ENCODE measurements around the gene PTP4A2.
"Not testable (repeated sequence)": the region's sequence is repeated elsewhere in the genome, so short reads cannot be mapped to it uniquely, and the experiment has no call there.

Gene PTP4A2

DNA sequence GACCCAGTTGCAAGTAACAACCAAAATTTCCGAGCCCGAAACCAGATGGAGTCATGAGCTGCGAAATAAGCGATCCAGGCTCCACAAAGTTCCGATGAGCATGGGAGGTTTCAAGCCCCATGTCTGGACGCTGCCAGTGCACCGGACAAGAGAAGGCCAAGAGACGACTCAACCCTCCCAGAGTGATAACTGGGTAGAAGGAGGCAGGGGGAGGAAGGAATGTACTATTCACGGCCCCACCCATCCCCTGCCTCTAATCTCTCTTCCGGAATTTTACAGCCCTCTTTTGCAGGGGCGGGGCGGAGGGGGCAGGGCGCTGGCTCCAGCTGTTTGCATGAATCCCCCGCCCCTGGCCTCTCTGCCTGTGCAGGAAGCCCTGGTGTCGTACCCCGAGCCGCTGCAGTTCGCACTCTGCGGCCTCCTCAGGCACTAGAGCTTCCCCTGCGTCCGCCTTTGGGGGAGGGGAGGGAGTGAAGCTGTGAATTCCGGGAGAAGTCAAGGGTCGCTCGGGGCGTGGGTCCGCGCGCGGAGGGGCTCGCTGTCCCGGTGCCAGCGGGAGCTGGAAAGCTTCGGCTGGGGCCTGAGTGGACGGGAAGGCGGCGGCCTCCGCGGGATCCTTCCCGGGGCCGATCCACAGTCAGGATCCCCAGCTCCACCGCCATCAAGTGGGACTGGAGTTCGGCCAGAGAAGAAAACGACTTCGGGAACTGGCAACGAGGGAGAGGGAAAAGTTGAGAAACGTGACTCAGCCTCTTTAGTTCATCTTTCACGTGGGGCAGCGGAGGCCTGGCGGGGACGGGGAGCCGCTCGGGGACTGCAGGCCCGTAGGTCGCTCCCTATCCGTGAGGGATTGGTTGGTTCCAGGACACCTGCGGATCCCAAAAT is 6.3 kb upstream of the PTP4A2 start:
- no peaks in the 10 kb centered on the region for H3K9me3 ChIP-seq (ENCODE audit: control insufficient read depth, low read length)
- peak overlapping the region; percentile 97 for H3K9ac ChIP-seq (ENCODE audit: low read length)
- no peaks in the 10 kb centered on the region for H3K36me3 ChIP-seq (ENCODE audit: control insufficient read depth, insufficient read depth, low read length, severe bottlenecking)
- no peaks in the 10 kb centered on the region for H3K27me3 ChIP-seq (replicated peaks; ENCODE audit: control insufficient read depth, insufficient read depth, low read length)
- H3K4me1 ChIP-seq (ENCODE audit: control insufficient read depth, insufficient read depth, low read length) = peaks cover 47% of the 10 kb centered on the region
- H3K4me3 ChIP-seq (ENCODE audit: low read length) = peak overlapping the region; percentile 76
- DNase-seq (ENCODE audit: low read depth) = peak; percentile 92

DNA sequence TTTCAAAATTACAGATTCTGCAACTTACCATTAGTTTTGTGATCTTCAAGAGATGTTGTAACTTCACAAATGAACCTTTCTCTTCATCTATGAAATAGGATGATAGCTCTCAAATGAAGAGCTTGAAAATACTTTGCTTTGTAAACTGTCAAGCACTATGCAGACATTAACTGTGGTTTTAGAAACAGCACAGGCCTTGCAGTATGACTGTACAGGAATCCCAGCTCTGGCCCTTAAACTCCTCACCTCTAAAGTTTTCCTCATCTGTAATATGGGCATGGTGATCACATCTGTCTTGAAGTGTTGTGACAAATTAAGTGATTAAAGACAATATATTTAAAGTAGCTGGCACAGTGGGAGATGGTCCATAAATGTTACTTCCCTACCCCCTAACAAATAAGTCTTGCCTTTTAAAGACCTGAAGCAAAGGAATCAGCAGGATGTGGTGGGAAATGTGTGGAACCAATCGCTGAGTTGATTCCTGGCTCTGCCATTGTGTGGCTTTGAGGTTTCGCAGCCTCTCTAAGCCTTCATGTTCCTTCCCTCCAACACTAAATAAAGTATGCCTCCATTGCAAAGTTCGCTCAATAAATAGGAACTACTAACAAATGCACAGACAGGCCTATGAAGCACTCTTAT is 5.5 kb upstream of the PTP4A2 start:
- no peak for DNase-seq (ENCODE audit: low read depth)
- Histone ChIP-seq H3K4me1 (ENCODE audit: control insufficient read depth, insufficient read depth, low read length) (peaks cover 54% of the 10 kb centered on the region), H3K9ac (ENCODE audit: low read length) (peak overlapping the region; percentile 97), H3K27me3 (replicated peaks; ENCODE audit: control insufficient read depth, insufficient read depth, low read length) (no peaks in the 10 kb centered on the region), H3K9me3 (ENCODE audit: control insufficient read depth, low read length) (no peaks in the 10 kb centered on the region), H3K4me3 (ENCODE audit: low read length) (peak overlapping the region; percentile 76), H3K36me3 (ENCODE audit: control insufficient read depth, insufficient read depth, low read length, severe bottlenecking) (no peaks in the 10 kb centered on the region)

DNA sequence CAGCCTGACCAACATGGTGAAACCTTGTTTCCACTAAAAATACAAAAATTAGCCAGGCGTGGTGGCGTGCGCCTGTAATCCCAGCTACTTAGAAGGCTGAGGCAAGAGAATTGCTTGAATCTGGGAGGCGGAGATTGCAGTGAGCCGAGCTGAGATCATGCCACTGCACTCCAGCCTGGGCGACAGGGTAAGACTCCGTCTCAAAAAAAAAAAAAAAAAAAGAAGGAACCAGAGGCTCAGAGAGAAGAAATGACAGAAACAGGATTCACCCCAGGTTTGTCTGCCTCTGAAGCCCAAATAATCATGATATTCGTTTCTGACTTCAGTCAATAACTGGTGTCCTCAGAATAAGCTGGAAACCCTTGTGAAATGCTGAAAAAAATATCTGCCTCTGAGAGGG is 3.9 kb upstream of the PTP4A2 start:
- H3K9me3 ChIP-seq (ENCODE audit: control insufficient read depth, low read length); H3K36me3 ChIP-seq (ENCODE audit: control insufficient read depth, insufficient read depth, low read length, severe bottlenecking); DNase-seq (ENCODE audit: low read depth); H3K4me3 ChIP-seq (ENCODE audit: low read length); H3K27me3 ChIP-seq (replicated peaks; ENCODE audit: control insufficient read depth, insufficient read depth, low read length): not testable (repeated sequence)
- Histone ChIP-seq H3K9ac (ENCODE audit: low read length) (peak overlapping the region; percentile 17), H3K4me1 (ENCODE audit: control insufficient read depth, insufficient read depth, low read length) (peaks cover 56% of the 10 kb centered on the region)

DNA sequence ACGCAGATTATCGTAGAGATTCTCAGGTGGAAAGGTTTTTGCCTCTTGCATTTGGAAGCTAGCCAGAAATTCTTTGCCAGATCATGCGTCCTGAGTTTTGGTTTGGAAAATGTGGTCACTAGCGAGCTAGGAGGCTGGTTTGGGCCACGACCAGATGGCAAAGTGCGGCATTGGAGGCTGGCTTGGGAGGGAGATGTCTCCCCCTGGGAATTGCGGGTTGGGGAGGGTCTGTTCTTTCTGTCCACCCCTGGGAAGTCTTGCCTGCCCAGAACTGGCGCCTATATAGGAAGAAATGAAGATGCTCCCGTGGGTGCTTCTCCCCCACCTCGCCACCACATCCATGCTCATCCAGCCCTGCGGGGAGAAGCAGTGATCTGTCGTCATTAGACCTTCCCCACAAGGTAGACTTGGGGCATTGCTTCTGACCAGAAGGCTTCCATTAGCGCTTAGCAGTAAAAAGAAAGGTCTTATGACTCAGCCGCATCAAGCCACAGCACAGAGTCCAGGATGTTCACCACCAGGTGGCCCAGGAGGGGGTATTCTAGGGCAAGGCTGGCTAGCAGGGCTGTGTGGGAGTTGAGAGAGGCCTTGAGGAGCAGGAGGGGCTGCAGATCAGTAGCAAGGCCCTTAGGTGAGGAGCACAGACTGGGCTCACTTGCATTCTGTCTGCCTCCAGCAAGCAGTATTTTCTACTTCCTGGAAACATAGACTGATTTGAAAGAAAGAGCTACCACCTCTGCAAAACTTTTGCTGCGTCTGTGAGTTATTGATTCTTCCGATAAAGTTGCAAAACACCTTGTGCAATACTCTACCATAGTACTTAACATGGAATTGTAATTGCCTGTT is 1.5 kb upstream of the PTP4A2 start:
- Histone ChIP-seq H3K36me3 (ENCODE audit: control insufficient read depth, insufficient read depth, low read length, severe bottlenecking) (no peaks in the 10 kb centered on the region), H3K9me3 (ENCODE audit: control insufficient read depth, low read length) (no peaks in the 10 kb centered on the region), H3K4me3 (ENCODE audit: low read length) (peak overlapping the region; percentile 11), H3K4me1 (ENCODE audit: control insufficient read depth, insufficient read depth, low read length) (peaks cover 61% of the 10 kb centered on the region), H3K9ac (ENCODE audit: low read length) (peak overlapping the region; percentile 69), H3K27me3 (replicated peaks; ENCODE audit: control insufficient read depth, insufficient read depth, low read length) (no peaks in the 10 kb centered on the region)
- DNase-seq (ENCODE audit: low read depth) = peak; percentile 80

DNA sequence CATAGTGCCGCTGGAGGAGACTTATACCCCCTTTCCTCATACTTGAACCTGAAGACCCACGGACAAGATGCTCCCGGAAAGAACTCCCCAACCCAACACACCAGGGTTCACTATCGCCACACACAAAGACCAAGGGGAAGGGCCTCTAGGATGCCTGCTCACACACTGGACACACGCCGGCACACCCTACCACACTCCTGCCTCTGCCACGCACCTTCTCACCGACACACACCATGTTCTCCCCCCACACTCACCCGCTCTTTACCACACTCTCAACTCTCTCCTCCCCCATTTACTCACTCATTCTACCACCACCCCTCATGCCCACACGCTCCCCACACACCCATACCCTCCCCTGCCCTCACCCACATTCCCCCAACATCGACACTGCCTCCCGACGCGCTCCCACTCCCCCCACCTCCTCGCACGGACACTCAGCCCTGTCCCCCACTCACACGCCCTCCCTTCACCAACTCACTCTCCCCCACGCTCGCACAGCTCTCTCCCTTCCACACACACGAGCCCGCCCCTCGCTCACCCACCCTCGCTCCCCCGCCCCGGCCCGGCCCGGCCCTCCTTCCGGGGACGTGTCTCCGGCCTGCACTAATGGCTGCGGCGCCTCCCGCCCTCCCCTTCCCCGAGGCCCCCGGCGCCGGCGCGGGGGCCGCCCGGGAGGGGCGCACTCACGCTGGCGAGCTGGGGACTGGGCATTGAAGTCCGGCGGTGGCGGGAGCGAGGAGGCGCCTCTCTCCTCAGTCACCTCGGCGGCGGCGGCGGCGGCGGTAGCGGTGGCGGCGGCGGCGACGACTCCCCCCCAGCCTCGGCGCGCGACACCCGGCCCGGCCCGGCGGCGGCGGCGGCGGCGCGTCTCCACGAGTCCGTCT is 626 bp downstream of the PTP4A2 start:
- peak; percentile 92 for DNase-seq (ENCODE audit: low read depth)
- Histone ChIP-seq H3K4me3 (ENCODE audit: low read length) (peak overlapping the region; percentile 100), H3K9ac (ENCODE audit: low read length) (peak overlapping the region; percentile 99), H3K9me3 (ENCODE audit: control insufficient read depth, low read length) (no peaks in the 10 kb centered on the region), H3K36me3 (ENCODE audit: control insufficient read depth, insufficient read depth, low read length, severe bottlenecking) (no peaks in the 10 kb centered on the region), H3K27me3 (replicated peaks; ENCODE audit: control insufficient read depth, insufficient read depth, low read length) (no peaks in the 10 kb centered on the region), H3K4me1 (ENCODE audit: control insufficient read depth, insufficient read depth, low read length) (peaks cover 64% of the 10 kb centered on the region)

DNA sequence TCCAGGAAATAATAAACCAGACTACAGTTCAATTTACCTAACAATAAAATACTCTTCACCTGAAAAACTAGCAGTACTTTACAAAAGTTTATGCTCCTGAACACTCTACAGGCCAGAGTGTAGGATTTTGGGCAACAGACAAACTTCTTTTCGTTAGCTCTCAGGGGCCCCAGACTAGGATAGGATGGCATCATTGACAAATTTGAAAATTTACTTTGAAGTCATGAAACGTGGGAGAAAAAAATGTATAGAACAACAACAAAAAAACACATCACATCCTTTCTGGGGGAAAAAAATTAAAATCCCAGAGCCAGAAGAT is 1.2 kb downstream of the PTP4A2 start:
- Histone ChIP-seq H3K9ac (ENCODE audit: low read length) (peak overlapping the region; percentile 99), H3K9me3 (ENCODE audit: control insufficient read depth, low read length) (no peaks in the 10 kb centered on the region), H3K4me3 (ENCODE audit: low read length) (peak overlapping the region; percentile 100), H3K36me3 (ENCODE audit: control insufficient read depth, insufficient read depth, low read length, severe bottlenecking) (no peaks in the 10 kb centered on the region), H3K4me1 (ENCODE audit: control insufficient read depth, insufficient read depth, low read length) (peaks cover 65% of the 10 kb centered on the region), H3K27me3 (replicated peaks; ENCODE audit: control insufficient read depth, insufficient read depth, low read length) (no peaks in the 10 kb centered on the region)
- DNase-seq (ENCODE audit: low read depth) = no peak

DNA sequence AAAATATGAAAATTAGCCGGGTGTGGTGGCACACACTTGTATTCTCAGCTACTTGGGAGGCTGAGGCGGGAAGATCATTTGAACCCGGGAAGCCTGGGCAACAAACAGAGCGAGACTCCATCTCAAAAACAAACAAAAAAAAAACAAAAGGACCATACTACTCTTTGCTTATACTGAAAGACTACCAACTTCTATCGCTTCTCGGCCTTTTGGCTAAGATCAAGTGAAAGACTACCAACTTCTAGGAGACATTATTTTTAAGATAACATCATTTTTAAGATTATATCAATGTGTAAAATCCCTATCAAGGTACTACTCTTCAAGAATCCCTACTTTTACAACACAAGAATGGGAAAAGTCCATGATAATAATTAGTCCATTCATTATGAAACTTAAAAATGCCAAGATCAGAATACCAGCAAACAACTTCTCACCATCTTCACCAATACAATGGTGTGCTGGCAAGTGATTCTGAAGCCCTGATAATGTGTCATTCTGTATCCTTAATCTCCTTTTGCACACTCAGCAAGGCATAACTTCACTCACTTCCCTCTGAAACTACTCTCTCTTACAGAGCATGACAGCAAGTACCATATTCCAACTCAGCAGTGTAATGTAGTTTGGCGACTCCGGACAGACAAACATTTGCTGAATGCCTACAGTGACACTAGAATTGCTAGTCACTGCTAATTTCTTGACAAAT is 1.7 kb downstream of the PTP4A2 start:
- peak overlapping the region; percentile 100 for H3K4me3 ChIP-seq (ENCODE audit: low read length)
- H3K36me3 ChIP-seq (ENCODE audit: control insufficient read depth, insufficient read depth, low read length, severe bottlenecking) = no peaks in the 10 kb centered on the region
- H3K4me1 ChIP-seq (ENCODE audit: control insufficient read depth, insufficient read depth, low read length) = peaks cover 70% of the 10 kb centered on the region
- H3K27me3 ChIP-seq (replicated peaks; ENCODE audit: control insufficient read depth, insufficient read depth, low read length) = no peaks in the 10 kb centered on the region
- peak overlapping the region; percentile 99 for H3K9ac ChIP-seq (ENCODE audit: low read length)
- peak; percentile 52 for DNase-seq (ENCODE audit: low read depth)
- no peaks in the 10 kb centered on the region for H3K9me3 ChIP-seq (ENCODE audit: control insufficient read depth, low read length)

DNA sequence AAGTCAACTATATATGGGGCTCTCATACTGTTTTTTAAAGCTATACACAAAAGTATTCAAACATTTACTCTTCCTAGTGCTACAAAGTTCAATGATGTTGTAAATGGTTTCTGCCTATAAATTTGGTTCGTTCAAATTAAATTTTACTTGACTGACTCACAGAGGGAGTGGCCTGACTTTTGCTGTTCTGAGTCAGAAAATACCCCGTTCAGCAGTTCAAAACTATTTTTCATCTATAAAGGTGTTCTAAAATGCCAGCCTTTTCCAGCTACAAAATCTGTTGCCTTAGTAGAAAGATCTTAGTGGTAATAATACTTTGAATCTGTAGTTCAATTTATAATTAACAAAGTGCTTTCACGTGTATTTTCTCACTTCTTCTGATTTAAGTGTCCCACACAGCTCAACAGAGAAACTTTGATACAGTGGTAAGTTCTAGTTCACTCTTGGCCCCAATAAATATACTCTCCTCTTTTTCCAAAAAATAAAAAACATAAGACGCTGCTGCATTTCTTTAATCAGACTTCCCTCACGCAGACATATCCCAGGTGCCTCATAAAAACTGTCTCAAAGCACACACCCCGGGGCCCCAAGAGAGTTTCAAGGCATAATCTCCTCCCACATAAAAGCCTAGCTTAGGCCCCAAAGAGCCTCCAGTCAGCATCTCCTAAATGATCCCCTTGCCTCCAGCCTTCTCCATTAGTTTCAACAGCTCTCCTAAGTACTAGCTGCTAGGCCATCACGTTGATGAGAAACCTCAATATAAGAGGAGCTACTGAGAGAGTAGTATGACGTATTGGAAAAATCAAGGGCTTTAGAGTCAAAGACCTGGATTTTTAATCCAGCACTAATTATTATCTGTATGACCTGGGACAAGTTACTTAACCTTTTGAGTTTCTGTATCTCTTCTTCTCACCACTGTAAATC is 3.2 kb downstream of the PTP4A2 start:
- H3K9me3 ChIP-seq (ENCODE audit: control insufficient read depth, low read length) = no peaks in the 10 kb centered on the region
- no peaks in the 10 kb centered on the region for H3K36me3 ChIP-seq (ENCODE audit: control insufficient read depth, insufficient read depth, low read length, severe bottlenecking)
- peaks cover 79% of the 10 kb centered on the region for H3K4me1 ChIP-seq (ENCODE audit: control insufficient read depth, insufficient read depth, low read length)
- peak overlapping the region; percentile 100 for H3K4me3 ChIP-seq (ENCODE audit: low read length)
- DNase-seq (ENCODE audit: low read depth) = peak; percentile 81
- no peaks in the 10 kb centered on the region for H3K27me3 ChIP-seq (replicated peaks; ENCODE audit: control insufficient read depth, insufficient read depth, low read length)
- peak overlapping the region; percentile 99 for H3K9ac ChIP-seq (ENCODE audit: low read length)

DNA sequence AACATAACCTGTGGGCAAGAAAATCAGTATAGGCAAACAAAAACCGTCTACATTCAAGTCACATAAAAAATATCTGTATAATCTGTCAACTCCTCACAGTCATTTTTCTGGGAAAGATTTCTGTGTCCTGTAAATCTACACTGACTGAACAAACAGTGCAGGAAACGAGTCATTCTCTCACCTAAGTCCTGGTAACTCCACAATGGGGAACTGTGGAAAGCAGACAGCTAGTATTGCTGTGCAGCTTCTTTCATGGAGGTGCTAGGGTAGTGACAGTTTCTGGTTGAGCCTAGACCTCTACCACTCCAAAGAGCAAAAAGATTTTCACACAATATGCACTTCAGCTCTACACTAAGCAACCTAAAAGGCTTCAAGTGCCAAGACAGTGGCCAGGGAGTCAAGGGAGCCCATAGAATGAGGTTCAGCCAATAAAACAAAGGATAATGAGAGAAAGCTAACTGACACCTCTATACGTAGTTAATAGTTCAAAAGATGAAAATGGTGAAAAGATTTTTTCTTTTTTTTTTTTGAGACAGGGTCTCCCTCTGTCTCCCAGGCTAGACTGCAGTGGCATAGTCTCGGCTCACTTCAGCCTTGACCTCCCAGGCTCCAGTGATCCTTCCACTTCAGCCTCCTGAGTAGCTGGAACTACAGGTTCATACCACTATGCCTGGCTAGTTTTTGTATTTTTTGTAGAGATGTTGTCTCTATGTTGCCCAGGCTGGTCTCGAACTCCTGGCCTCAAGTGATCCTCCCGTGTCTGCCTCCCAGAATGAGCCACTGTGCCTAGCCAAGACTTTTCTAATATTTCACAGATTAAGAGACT is 5.5 kb downstream of the PTP4A2 start:
- peak overlapping the region; percentile 27 for H3K9ac ChIP-seq (ENCODE audit: low read length)
- no peaks in the 10 kb centered on the region for H3K36me3 ChIP-seq (ENCODE audit: control insufficient read depth, insufficient read depth, low read length, severe bottlenecking)
- H3K4me3 ChIP-seq (ENCODE audit: low read length) = peak overlapping the region; percentile 23
- H3K4me1 ChIP-seq (ENCODE audit: control insufficient read depth, insufficient read depth, low read length) = peaks cover 79% of the 10 kb centered on the region
- no peaks in the 10 kb centered on the region for H3K9me3 ChIP-seq (ENCODE audit: control insufficient read depth, low read length)
- no peak for DNase-seq (ENCODE audit: low read depth)
- no peaks in the 10 kb centered on the region for H3K27me3 ChIP-seq (replicated peaks; ENCODE audit: control insufficient read depth, insufficient read depth, low read length)

All from adipocyte (in vitro differentiated cells).